Fibroblast of the conjunctiva (primary cell): Measurements from ENCODE around the gene KIAA1549.
"Not testable (repeated sequence)": the region's sequence is repeated elsewhere in the genome, so short reads cannot be mapped to it uniquely, and the experiment has no call there.

Source experiments
- DNase-seq: peaks from one replicate; pipeline ENCODE4 v3.0.0-alpha.2; 2010; ENCODE audit warnings: low read depth

Gene KIAA1549

GRCh38 chr7:138944592-138944991 lies 36.6 kb downstream of the KIAA1549 start:
- no peak for DNase-seq

GRCh38 chr7:138943061-138943460 lies 38.1 kb downstream of the KIAA1549 start:
- no peak for DNase-seq

GRCh38 chr7:138941545-138941944 lies 39.6 kb downstream of the KIAA1549 start:
- DNase-seq, result no peak

GRCh38 chr7:138940602-138941001 lies 40.6 kb downstream of the KIAA1549 start:
- DNase-seq, result not testable (repeated sequence)

- DNase-seq, result no peak
Observed at GRCh38 chr7:138937484-138937883, 43.7 kb downstream of the KIAA1549 start.

GRCh38 chr7:138935465-138936011 lies 45.7 kb downstream of the KIAA1549 start:
- peak; percentile 54 for DNase-seq

- DNase-seq, result no peak
Observed at GRCh38 chr7:138934861-138935260, 46.3 kb downstream of the KIAA1549 start.

- no peak for DNase-seq
Observed at GRCh38 chr7:138934367-138934766, 46.8 kb downstream of the KIAA1549 start.

GRCh38 chr7:138932870-138933269 lies 48.3 kb downstream of the KIAA1549 start:
- no peak for DNase-seq

- no peak for DNase-seq
Observed at GRCh38 chr7:138932427-138932826, 48.8 kb downstream of the KIAA1549 start.

GRCh38 chr7:138929969-138930368 lies 51.2 kb downstream of the KIAA1549 start:
- DNase-seq, result no peak

GRCh38 chr7:138926241-138926612 lies 55.0 kb downstream of the KIAA1549 start:
- DNase-seq, result no peak

- no peak for DNase-seq
Observed at GRCh38 chr7:138924501-138925225, 56.5 kb downstream of the KIAA1549 start.

GRCh38 chr7:138921277-138921676 lies 59.9 kb downstream of the KIAA1549 start:
- no peak for DNase-seq

GRCh38 chr7:138919911-138920310 lies 61.3 kb downstream of the KIAA1549 start:
- no peak for DNase-seq

GRCh38 chr7:138919216-138919615 lies 62.0 kb downstream of the KIAA1549 start:
- DNase-seq, result no peak

- DNase-seq, result no peak
Observed at GRCh38 chr7:138918756-138919155, 62.4 kb downstream of the KIAA1549 start.

- DNase-seq, result no peak
Observed at GRCh38 chr7:138918176-138918575, 63.0 kb downstream of the KIAA1549 start.

GRCh38 chr7:138917771-138918170 lies 63.4 kb downstream of the KIAA1549 start:
- DNase-seq, result no peak

GRCh38 chr7:138916731-138917130 lies 64.5 kb downstream of the KIAA1549 start:
- DNase-seq, result no peak

GRCh38 chr7:138916275-138916674 lies 64.9 kb downstream of the KIAA1549 start:
- DNase-seq, result no peak

- DNase-seq, result no peak
Observed at GRCh38 chr7:138913783-138914182, 67.4 kb downstream of the KIAA1549 start.

GRCh38 chr7:138911007-138911406 lies 70.2 kb downstream of the KIAA1549 start:
- no peak for DNase-seq

GRCh38 chr7:138907850-138908249 lies 73.3 kb downstream of the KIAA1549 start:
- DNase-seq, result no peak
